ENCODE results near the gene SIK1. TPM values are rescaled to one million over a fixed set of nuclear protein-coding genes. Genes with fewer than 3 reads are reported as not detected.
"Not testable (repeated sequence)": the region's sequence is repeated elsewhere in the genome, so short reads cannot be mapped to it uniquely, and the experiment has no call there.

SIK1 gene
- polyA plus RNA-seq (ENCODE audit: insufficient read length in 4 of 4), result 1 to 10 TPM in 3 of 4 donors, not detected in 1; 2.5 to 4.6 (median 2.6) TPM

- not testable (repeated sequence) for DNase-seq (ENCODE audit: low read depth in 4 of 4, low spot score in 2 of 4)
Measured at GRCh38 chr21:43426404-43427241, at the start of gene SIK1. TSS of gene SIK1 (minus strand) at chr21:43427131. CDS start at chr21:43426178, 953 bp downstream.

- not testable (repeated sequence) for DNase-seq (ENCODE audit: low read depth in 4 of 4, low spot score in 2 of 4)
Measured at GRCh38 chr21:43471597-43472242, 44.8 kb upstream of the SIK1 start.

GRCh38 chr21:43469719-43470458 lies 43.0 kb upstream of the SIK1 start:
- not testable (repeated sequence) for DNase-seq (ENCODE audit: low read depth in 4 of 4, low spot score in 2 of 4)

GRCh38 chr21:43467785-43468184 lies 40.9 kb upstream of the SIK1 start:
- DNase-seq (ENCODE audit: low read depth in 4 of 4, low spot score in 2 of 4), result no peak

- DNase-seq (ENCODE audit: low read depth in 4 of 4, low spot score in 2 of 4), result not testable (repeated sequence)
Measured at GRCh38 chr21:43465159-43465558, 38.2 kb upstream of the SIK1 start.

GRCh38 chr21:43463498-43464261 lies 36.7 kb upstream of the SIK1 start:
- DNase-seq (ENCODE audit: low read depth in 4 of 4, low spot score in 2 of 4), result not testable (repeated sequence)

GRCh38 chr21:43462932-43463331 lies 36.0 kb upstream of the SIK1 start:
- DNase-seq (ENCODE audit: low read depth in 4 of 4, low spot score in 2 of 4), result not testable (repeated sequence)

GRCh38 chr21:43460475-43460874 lies 33.5 kb upstream of the SIK1 start:
- DNase-seq (ENCODE audit: low read depth in 4 of 4, low spot score in 2 of 4), result not testable (repeated sequence)

GRCh38 chr21:43458995-43459394 lies 32.1 kb upstream of the SIK1 start:
- DNase-seq (ENCODE audit: low read depth in 4 of 4, low spot score in 2 of 4), result not testable (repeated sequence)

GRCh38 chr21:43456616-43457314 lies 29.8 kb upstream of the SIK1 start:
- not testable (repeated sequence) for DNase-seq (ENCODE audit: low read depth in 4 of 4, low spot score in 2 of 4)

GRCh38 chr21:43455717-43456116 lies 28.8 kb upstream of the SIK1 start:
- not testable (repeated sequence) for DNase-seq (ENCODE audit: low read depth in 4 of 4, low spot score in 2 of 4)

- not testable (repeated sequence) for DNase-seq (ENCODE audit: low read depth in 4 of 4, low spot score in 2 of 4)
Measured at GRCh38 chr21:43454176-43454575, 27.2 kb upstream of the SIK1 start.

GRCh38 chr21:43451850-43452249 lies 24.9 kb upstream of the SIK1 start:
- not testable (repeated sequence) for DNase-seq (ENCODE audit: low read depth in 4 of 4, low spot score in 2 of 4)

GRCh38 chr21:43450287-43450686 lies 23.4 kb upstream of the SIK1 start:
- DNase-seq (ENCODE audit: low read depth in 4 of 4, low spot score in 2 of 4), result not testable (repeated sequence)

GRCh38 chr21:43447353-43447977 lies 20.5 kb upstream of the SIK1 start:
- not testable (repeated sequence) for DNase-seq (ENCODE audit: low read depth in 4 of 4, low spot score in 2 of 4)

- DNase-seq (ENCODE audit: low read depth in 4 of 4, low spot score in 2 of 4), result not testable (repeated sequence)
Measured at GRCh38 chr21:43446277-43446932, 19.5 kb upstream of the SIK1 start.

- DNase-seq (ENCODE audit: low read depth in 4 of 4, low spot score in 2 of 4), result not testable (repeated sequence)
Measured at GRCh38 chr21:43444524-43444923, 17.6 kb upstream of the SIK1 start.

- DNase-seq (ENCODE audit: low read depth in 4 of 4, low spot score in 2 of 4), result not testable (repeated sequence)
Measured at GRCh38 chr21:43442571-43442970, 15.6 kb upstream of the SIK1 start.
